HEK293 (cell line): Measurements from ENCODE around the gene CAPN15.

ENCODE experiments used
- CTCF ChIP-seq: fragments of 450-650 bp; formaldehyde crosslinking; IDR thresholded peaks from 2 replicates; pipeline ENCODE4 v1.5.1; 2016; ENCODE audit warnings: missing biosample characterization, missing genetic modification characterization
- MZF1 ChIP-seq: fragments of 450-650 bp; formaldehyde crosslinking; IDR thresholded peaks from 2 replicates; pipeline ENCODE4 v1.5.1; 2017; ENCODE audit warnings: missing biosample characterization, missing genetic modification characterization, borderline replicate concordance
- PRDM6 ChIP-seq: fragments of 450-650 bp; formaldehyde crosslinking; IDR thresholded peaks from 2 replicates; pipeline ENCODE4 v1.5.1; 2017; ENCODE audit warnings: missing biosample characterization, missing genetic modification characterization
- SP2 ChIP-seq: fragments of 450-650 bp; formaldehyde crosslinking; IDR thresholded peaks from 2 replicates; pipeline ENCODE4 v1.5.1; 2016; ENCODE audit warnings: missing biosample characterization, missing genetic modification characterization
- YY1 ChIP-seq: fragments of 450-650 bp; formaldehyde crosslinking; IDR thresholded peaks from 2 replicates; pipeline ENCODE4 v1.5.1; 2018; ENCODE audit warnings: missing biosample characterization, missing genetic modification characterization
- ZNF121 ChIP-seq: fragments of 450-650 bp; formaldehyde crosslinking; IDR thresholded peaks from 2 replicates; pipeline ENCODE4 v1.5.1; 2016; ENCODE audit warnings: missing biosample characterization, missing genetic modification characterization
- ZNF23 ChIP-seq: fragments of 450-650 bp; formaldehyde crosslinking; IDR thresholded peaks from 2 replicates; pipeline ENCODE4 v1.5.1; 2016; ENCODE audit warnings: missing biosample characterization, missing genetic modification characterization, borderline replicate concordance
- ZNF266 ChIP-seq: fragments of 450-650 bp; formaldehyde crosslinking; IDR thresholded peaks from 2 replicates; pipeline ENCODE4 v1.5.1; 2016; ENCODE audit warnings: missing biosample characterization, missing genetic modification characterization, low read depth
- ZNF335 ChIP-seq: fragments of 450-650 bp; formaldehyde crosslinking; conservative IDR thresholded peaks from 2 replicates; pipeline ENCODE4 v1.5.1; 2016; ENCODE audit warnings: missing biosample characterization, missing genetic modification characterization
- ZNF549 ChIP-seq: fragments of 450-650 bp; IDR thresholded peaks from 2 replicates; pipeline ENCODE4 v1.5.1; 2018; ENCODE audit warnings: missing biosample characterization, missing genetic modification characterization, mild to moderate bottlenecking, inconsistent platforms, moderate library complexity
- ZNF704 ChIP-seq: fragments of 450-650 bp; formaldehyde crosslinking; IDR thresholded peaks from 2 replicates; pipeline ENCODE4 v1.5.1; 2016; ENCODE audit warnings: missing biosample characterization, missing genetic modification characterization
- ZNF747 ChIP-seq: fragments of 450-650 bp; formaldehyde crosslinking; IDR thresholded peaks from 2 replicates; pipeline ENCODE4 v1.5.1; 2016; ENCODE audit warnings: missing biosample characterization, missing genetic modification characterization

GRCh38 chr16:592518-593306 lies 65.2 kb downstream of the CAPN15 start:
- TF ChIP-seq ZNF747 (tag by site-specific recombination) (no peak), PRDM6 (tag by site-specific recombination) (no peak), ZNF266 (tag by site-specific recombination) (no peak), ZNF335 (tag by site-specific recombination) (0 out of 2 replicates have a peak, but pooled peaks have one; percentile 14), MZF1 (tag by site-specific recombination) (no peak), CTCF (tag by site-specific recombination) (peak; percentile 88), SP2 (tag by site-specific recombination) (peak; percentile 50; the same call in 1 of the 2 replicates), YY1 (tag by site-specific recombination) (no peak), ZNF23 (tag by site-specific recombination) (no peak), ZNF549 (no peak), ZNF704 (tag by site-specific recombination) (no peak), ZNF121 (tag by site-specific recombination) (no peak)
